H1 (cell line): ENCODE measurements around the gene PRRT1. TPM values are rescaled to one million over a fixed set of nuclear protein-coding genes. Genes with fewer than 3 reads are reported as not detected.

Experiments used
- CTCF ChIA-PET: fragments of 300-600 bp; sonication (Branson Sonifier 250); formaldehyde crosslinking; loops from one replicate; lab custom pipeline; 2021; ENCODE audit not compliant: partially characterized antibody; lab: Charles Lee
- POLR2A ChIA-PET: fragments of 300-600 bp; sonication (Branson Sonifier 250); formaldehyde crosslinking; loops from one replicate; lab custom pipeline; 2021; ENCODE audit warnings: inconsistent platforms; ENCODE audit not compliant: partially characterized antibody; lab: Charles Lee
- DNase-seq, 2 experiments: peaks; one replicate each; pipeline versions ENCODE4 v3.0.0 to v3.0.0-alpha.2; 2010 to 2022; ENCODE audit warnings: low spot score in 2 of 2, low read depth in 1 of 2, mixed read lengths in 1 of 2
- FAIRE-seq: peaks from 2 replicates; lab custom pipeline; 2011; peaks lifted over from hg19 to GRCh38; lab: Jason Lieb, UNC
- H2AFZ ChIP-seq: 2 replicates; pipeline ENCODE4 v1.8.1; 2012; ENCODE audit warnings: low read length, inconsistent platforms
- H2AK5ac ChIP-seq: 2 replicates; pipeline ENCODE4 v1.6.1; 2013; ENCODE audit warnings: low read depth, low read length
- H2BK120ac ChIP-seq: replicated peaks from 2 replicates; pipeline ENCODE3; 2013; ENCODE audit warnings: low read depth, low read length, inconsistent platforms
- H2BK12ac ChIP-seq: 2 replicates; pipeline ENCODE4 v1.6.1; 2013; ENCODE audit warnings: low read depth, low read length
- H2BK15ac ChIP-seq: 2 replicates; pipeline ENCODE4 v1.6.1; 2013; ENCODE audit warnings: low read length
- H2BK20ac ChIP-seq: 2 replicates; pipeline ENCODE4 v1.6.1; 2013; ENCODE audit warnings: low read length
- H2BK5ac ChIP-seq: 2 replicates; pipeline ENCODE4 v1.6.1; 2013; ENCODE audit warnings: low read depth, low read length
- H3K14ac ChIP-seq: 2 replicates; pipeline ENCODE4 v1.6.1; 2013; ENCODE audit warnings: inconsistent platforms; ENCODE audit not compliant: insufficient read length
- H3K18ac ChIP-seq: 2 replicates; pipeline ENCODE4 v1.6.1; 2013; ENCODE audit warnings: low read length; ENCODE audit errors: extremely low read depth
- H3K23ac ChIP-seq: 2 replicates; pipeline ENCODE4 v1.6.1; 2013; ENCODE audit warnings: inconsistent platforms; ENCODE audit not compliant: insufficient read length
- H3K23me2 ChIP-seq: 2 replicates; pipeline ENCODE4 v1.6.1; 2013; ENCODE audit warnings: low read depth, low read length
- H3K27ac ChIP-seq: 2 replicates; pipeline ENCODE4 v1.6.1; 2011; ENCODE audit warnings: low read depth, low read length, inconsistent platforms
- H3K27me3 ChIP-seq, 4 experiments: replicated peaks in 1 of 4; 1 replicate in 1 of 4; 2 replicates in 3 of 4; pipeline versions ENCODE4 v1.6.1 to v1.8.1; 2011 to 2013; ENCODE audit warnings: low read length in 3 of 4, mild to moderate bottlenecking in 3 of 4, inconsistent platforms in 2 of 4, mixed read lengths in 2 of 4, moderate library complexity in 1 of 4; ENCODE audit not compliant: control insufficient read depth in 3 of 4, insufficient read depth in 3 of 4; ENCODE audit errors: extremely low read depth in 1 of 4
- H3K36me3 ChIP-seq, 4 experiments: 2 replicates each; pipeline versions ENCODE4 v1.6.1 to v1.8.1; 2011 to 2013; ENCODE audit warnings: mild to moderate bottlenecking in 4 of 4, low read length in 3 of 4, moderate library complexity in 2 of 4, control low read depth in 1 of 4, inconsistent platforms in 1 of 4; ENCODE audit not compliant: insufficient read depth in 4 of 4, control insufficient read depth in 2 of 4
- H3K4ac ChIP-seq: replicated peaks from 2 replicates; pipeline ENCODE3; 2013; ENCODE audit warnings: low read length, low read depth, mixed read lengths, inconsistent platforms; ENCODE audit not compliant: insufficient read length
- H3K4me1 ChIP-seq, 4 experiments: replicated peaks in 1 of 4; 1 replicate in 1 of 4; 2 replicates in 3 of 4; pipeline versions ENCODE4 v1.6.1 to v1.8.1; 2011 to 2013; ENCODE audit warnings: low read length in 3 of 4, inconsistent platforms in 2 of 4, mixed read lengths in 1 of 4; ENCODE audit not compliant: insufficient read depth in 4 of 4, control insufficient read depth in 3 of 4
- H3K4me2 ChIP-seq, 2 experiments: 2 replicates each; pipeline versions ENCODE4 v1.6.1 to v1.8.1; 2011 to 2013; ENCODE audit warnings: low read depth in 2 of 2, low read length in 2 of 2, control low read depth in 1 of 2, inconsistent platforms in 1 of 2, mild to moderate bottlenecking in 1 of 2; ENCODE audit not compliant: insufficient read depth in 1 of 2
- H3K4me3 ChIP-seq, 4 experiments: fragments of 200-600, 300-600 bp in 1 of 4; sonication (generic), shearing (Covaris generic), sonication (Bioruptor Twin) in 1 of 4; 2 replicates each; pipeline versions ENCODE4 v1.5.1 to v1.8.1; 2011 to 2016; ENCODE audit warnings: low read length in 4 of 4, low read depth in 3 of 4, control low read depth in 2 of 4, inconsistent platforms in 2 of 4, mild to moderate bottlenecking in 2 of 4, mixed read lengths in 1 of 4, moderate library complexity in 1 of 4; ENCODE audit not compliant: insufficient read depth in 2 of 4; ENCODE audit errors: extremely low read depth in 1 of 4
- H3K56ac ChIP-seq: replicated peaks from 2 replicates; pipeline ENCODE3; 2013; ENCODE audit warnings: low read depth, mild to moderate bottlenecking, mixed read lengths, low read length, inconsistent platforms; ENCODE audit not compliant: insufficient read length
- H3K79me1 ChIP-seq: 2 replicates; pipeline ENCODE4 v1.6.1; 2013; ENCODE audit warnings: low read depth, low read length, control low read depth
- H3K79me2 ChIP-seq, 2 experiments: 2 replicates each; pipeline versions ENCODE4 v1.6.1 to v1.8.1; 2012 to 2013; ENCODE audit warnings: low read length in 2 of 2, mild to moderate bottlenecking in 2 of 2, inconsistent platforms in 1 of 2; ENCODE audit not compliant: insufficient read depth in 2 of 2, control insufficient read depth in 1 of 2
- H3K9ac ChIP-seq, 4 experiments: replicated peaks in 1 of 4; 1 replicate in 1 of 4; 2 replicates in 3 of 4; pipeline versions ENCODE4 v1.6.1 to v1.8.1; 2011 to 2013; ENCODE audit warnings: low read depth in 3 of 4, low read length in 3 of 4, control low read depth in 2 of 4, mild to moderate bottlenecking in 2 of 4, moderate library complexity in 2 of 4, inconsistent platforms in 1 of 4; ENCODE audit errors: extremely low read depth in 1 of 4
- H3K9me3 ChIP-seq, 2 experiments: 2 replicates each; pipeline versions ENCODE4 v1.6.1 to v1.8.1; 2012 to 2013; ENCODE audit warnings: mild to moderate bottlenecking in 2 of 2, moderate library complexity in 2 of 2, control low read depth in 1 of 2, inconsistent platforms in 1 of 2, low read depth in 1 of 2, low read length in 1 of 2, mixed read lengths in 1 of 2; ENCODE audit not compliant: insufficient read depth in 2 of 2
- H4K20me1 ChIP-seq, 2 experiments: replicated peaks in 1 of 2; 2 replicates each; pipeline versions ENCODE3 to v1.8.1; 2011 to 2013; ENCODE audit warnings: inconsistent platforms in 2 of 2, low read length in 2 of 2, mild to moderate bottlenecking in 1 of 2; ENCODE audit not compliant: insufficient read depth in 2 of 2, control insufficient read depth in 1 of 2
- H4K5ac ChIP-seq: 2 replicates; pipeline ENCODE4 v1.6.1; 2013; ENCODE audit warnings: low read length, low read depth, mixed read lengths, inconsistent platforms; ENCODE audit not compliant: insufficient read length
- H4K8ac ChIP-seq: 2 replicates; pipeline ENCODE4 v1.8.0; 2013; ENCODE audit warnings: mild to moderate bottlenecking, moderate library complexity, low read length, inconsistent platforms; ENCODE audit not compliant: insufficient read depth; ENCODE audit errors: extremely low read depth
- H4K91ac ChIP-seq: replicated peaks from 2 replicates; pipeline ENCODE3; 2013; ENCODE audit warnings: low read length, mixed read lengths, inconsistent platforms; ENCODE audit not compliant: insufficient read length
- WGBS, 2 experiments: shearing (Covaris generic) in 1 of 2; methylation state at CpG; one replicate each; pipeline versions ENCODE4 v1.1.6 to v1.1.7; 2013 to 2015; ENCODE audit warnings: low lambda C conversion rate in 2 of 2, mixed read lengths in 2 of 2, inconsistent platforms in 1 of 2, low coverage in 1 of 2, missing lambda C conversion rate in 1 of 2; ENCODE audit not compliant: insufficient replicate concordance in 2 of 2, insufficient coverage in 1 of 2, insufficient read length in 1 of 2; ENCODE audit errors: extremely low coverage in 1 of 2, missing lambda C conversion rate in 1 of 2; 5-methylcytosine and 5-hydroxymethylcytosine counted together
- polyA plus RNA-seq, 7 experiments: library from polyadenylated mRNA; depleted of rRNA in 3 of 7; stranded (reverse) in 5 of 7; unstranded in 2 of 7; fragments of >200 nt in 5 of 7; fragments of 200-250 nt in 2 of 7; gene quantifications; 1 replicate in 5 of 7; 2 replicates in 1 of 7; 4 replicates in 1 of 7; pipeline versions ENCODE4 v1.2.1 to v1.2.3, GENCODE V29; 2011 to 2013; ENCODE audit warnings: missing spikeins in 2 of 7, mixed read lengths in 2 of 7
- total RNA-seq: library from RNA; stranded (reverse); fragmentation: NEBNext Ultra II Directional; extraction: Animal tissue kit (Norgen Biotek cat#: 25700); gene quantifications from 2 replicates; pipeline ENCODE4 v1.2.1, GENCODE V29; 2021

The PRRT1 gene
- total and polyA plus RNA-seq, 2 of the 8 experiments (the other 6 are each of a cell fraction or from before 2014, with no cell fraction given) = 0.71 to 2.8 TPM

DNA sequence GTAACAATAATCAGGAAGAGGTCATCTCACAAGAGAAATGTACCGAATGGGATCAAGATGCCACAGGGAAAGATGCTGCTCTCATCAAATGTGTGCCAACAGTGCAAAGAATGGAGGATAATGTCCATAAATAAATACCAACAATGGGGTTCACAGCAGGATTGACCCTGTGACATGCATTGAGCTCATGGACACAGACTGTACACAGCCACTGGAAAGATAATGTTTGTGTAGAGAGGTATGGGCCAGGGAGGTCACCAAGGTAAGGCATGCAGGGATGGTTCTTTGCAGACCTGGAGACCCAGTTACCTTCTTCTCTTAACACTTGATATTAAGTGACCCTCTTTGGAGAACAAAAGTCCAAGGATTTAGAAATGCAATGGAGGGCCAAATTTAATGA is 22.7 kb upstream of the PRRT1 start:
- Histone ChIP-seq H4K8ac (no peak overlapping the region), H3K79me2 (peaks cover 13 to 47% of the 10 kb centered on the region in 2 experiments), H4K20me1 (peaks cover 6 to 7% of the 10 kb centered on the region in 2 experiments), H3K23ac (no peak overlapping the region), H3K4me3 (peak overlapping the region in 1 of 4 experiments; percentile 99; a peak in 3 of 8 replicates), H2AFZ (no peak overlapping the region), H4K5ac (no peak overlapping the region), H2BK15ac (no peak overlapping the region), H4K91ac (no peak overlapping the region), H3K23me2 (peaks cover 26% of the 10 kb centered on the region), H3K9ac (no peak overlapping the region), H3K56ac (no peak overlapping the region), H2BK20ac (no peak overlapping the region), H2BK5ac (no peak overlapping the region), H3K14ac (no peak overlapping the region), H3K27me3 (no peaks in the 10 kb centered on the region), H3K4me2 (peak overlapping the region; percentile 99 to 100; a peak in 2 of 4 replicates), H2BK12ac (no peak overlapping the region), H3K79me1 (peaks cover 9% of the 10 kb centered on the region; the same call in 1 of the 2 replicates), H2AK5ac (no peak overlapping the region), H2BK120ac (no peak overlapping the region), H3K4me1 (peaks cover 5 to 20% (median 9%) of the 10 kb centered on the region in 4 experiments; a peak in 6 of 7 replicates), H3K36me3 (peaks cover 2 to 19% (median 16%) of the 10 kb centered on the region in 4 experiments; a peak in 7 of 8 replicates), H3K18ac (no peak overlapping the region), H3K4ac (no peak overlapping the region), H3K9me3 (no peaks in the 10 kb centered on the region), H3K27ac (no peak overlapping the region)
- DNase-seq (no peak), FAIRE-seq (no peak)
- 87% methylated on average over 1 of the region's 1 CpG; no CpG with 5 or more reads in 1 of the 2 experiments for WGBS, 2 experiments
- ChIA-PET POLR2A (interaction anchor here (1.9 to 2.1 kb wide), 2 partner anchors 10 to 45 kb away, joined by 6 to 10 read pairs; partner anchors contain the start of gene EGFL8), CTCF (interaction anchor here (1.3 kb wide), 1 partner anchor 26 kb away, joined by 3 read pairs; no protein-coding TSS in a partner anchor)
